TTC549 (cell line): ENCODE measurements around the gene JADE3.

Experiments
- FAIRE-seq: peaks from 2 replicates; lab custom pipeline; 2012; peaks lifted over from hg19 to GRCh38; lab: Jason Lieb, UNC

JADE3 gene

GRCh38 chrX:46912098-46912602, at the start of gene JADE3:
Gene JADE3 (plus strand): TSS chrX:46912421. CDS start chrX:46984895, 72,474 bp downstream.
- FAIRE-seq, result no peak

- no peak for FAIRE-seq
Measured at GRCh38 chrX:46863072-46863471, 49.1 kb upstream of the JADE3 start.

GRCh38 chrX:46864606-46865005, 47.6 kb upstream of the JADE3 start:
- no peak for FAIRE-seq

GRCh38 chrX:46865281-46865680, 46.9 kb upstream of the JADE3 start:
- no peak for FAIRE-seq

- FAIRE-seq, result no peak
Measured at GRCh38 chrX:46866726-46867125, 45.5 kb upstream of the JADE3 start.

GRCh38 chrX:46873746-46874145, 38.5 kb upstream of the JADE3 start:
- FAIRE-seq, result no peak

- FAIRE-seq, result no peak
Measured at GRCh38 chrX:46876901-46877300, 35.3 kb upstream of the JADE3 start.

- FAIRE-seq, result no peak
Measured at GRCh38 chrX:46882266-46882665, 30.0 kb upstream of the JADE3 start.

- FAIRE-seq, result no peak
Measured at GRCh38 chrX:46884799-46885198, 27.4 kb upstream of the JADE3 start.

GRCh38 chrX:46898207-46898606, 14.0 kb upstream of the JADE3 start:
- FAIRE-seq, result no peak

GRCh38 chrX:46903458-46904242, 8.6 kb upstream of the JADE3 start:
- FAIRE-seq, result no peak

- no peak for FAIRE-seq
Measured at GRCh38 chrX:46904626-46905025, 7.6 kb upstream of the JADE3 start.

- FAIRE-seq, result no peak
Measured at GRCh38 chrX:46910415-46910814, 1.8 kb upstream of the JADE3 start.

GRCh38 chrX:46912603-46913491, 626 bp downstream of the JADE3 start:
- FAIRE-seq, result no peak

GRCh38 chrX:46913667-46914066, 1.4 kb downstream of the JADE3 start:
- FAIRE-seq, result no peak

- no peak for FAIRE-seq
Measured at GRCh38 chrX:46916273-46916672, 4.1 kb downstream of the JADE3 start.

GRCh38 chrX:46917622-46918021, 5.4 kb downstream of the JADE3 start:
- no peak for FAIRE-seq

- no peak for FAIRE-seq
Measured at GRCh38 chrX:46918434-46918833, 6.2 kb downstream of the JADE3 start.

GRCh38 chrX:46920235-46920634, 8.0 kb downstream of the JADE3 start:
- no peak for FAIRE-seq

GRCh38 chrX:46922611-46923010, 10.4 kb downstream of the JADE3 start:
- no peak for FAIRE-seq

GRCh38 chrX:46927718-46928117, 15.5 kb downstream of the JADE3 start:
- no peak for FAIRE-seq

- no peak for FAIRE-seq
Measured at GRCh38 chrX:46929439-46930261, 17.4 kb downstream of the JADE3 start.
